ENCODE measurements around the gene TIMM8B.
"Not testable (repeated sequence)": the region's sequence is repeated elsewhere in the genome, so short reads cannot be mapped to it uniquely, and the experiment has no call there.

Gene TIMM8B

DNA sequence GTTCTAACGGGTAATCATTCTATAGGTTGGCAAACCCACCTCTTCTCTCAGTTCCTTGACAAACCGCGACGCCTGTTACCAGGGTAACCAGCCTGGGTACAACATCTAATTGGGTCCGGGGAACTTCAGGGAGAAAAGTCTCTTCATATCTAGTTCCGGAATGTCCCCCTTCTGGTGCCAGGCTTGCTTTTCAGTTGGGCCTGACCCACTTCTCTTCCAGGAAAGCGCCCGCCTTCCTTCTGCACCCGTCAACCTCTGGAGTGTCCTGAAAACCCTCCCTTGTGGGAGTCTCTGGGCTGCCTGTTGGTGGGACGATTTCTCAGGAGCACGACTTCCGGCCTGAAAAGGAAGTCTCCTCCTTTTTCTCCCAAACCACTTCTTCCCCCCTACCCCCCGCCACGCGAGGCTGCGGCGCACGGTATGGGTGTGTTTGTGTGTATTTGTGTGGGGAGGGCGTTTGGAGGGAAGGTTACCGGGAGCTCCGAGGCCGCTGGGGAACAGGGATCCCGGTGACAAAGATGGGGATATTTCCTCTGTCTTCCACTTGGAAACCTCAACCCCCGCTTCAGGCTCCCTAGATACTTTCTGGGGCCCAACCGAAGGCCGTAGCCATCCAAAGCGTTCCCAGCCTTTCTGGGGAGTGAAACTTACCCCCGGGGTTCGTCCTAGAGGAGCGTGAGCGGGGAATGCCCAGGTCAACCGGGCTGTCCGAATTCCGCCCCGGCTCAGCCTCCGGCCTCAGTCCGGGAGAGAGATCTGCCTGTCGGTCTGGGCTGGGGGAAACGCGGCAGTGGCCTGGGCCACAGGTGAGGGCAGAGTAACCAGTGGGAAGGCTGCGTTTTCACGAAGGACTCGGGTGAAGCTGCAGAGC lies 12.4 kb downstream of the TIMM8B start, which contains the start of the genes NKAPD1 and PIH1D2:
Gene NKAPD1, plus strand, starts transcription at position 359 of the 871 bp plus-strand sequence. CDS start 1,276 bp downstream, outside the sequence.
Gene PIH1D2, minus strand, starts transcription at position 77 of the 871 bp plus-strand sequence. CDS start 843 bp downstream, outside the sequence.
- DNase-seq = peak; percentile 87

DNA sequence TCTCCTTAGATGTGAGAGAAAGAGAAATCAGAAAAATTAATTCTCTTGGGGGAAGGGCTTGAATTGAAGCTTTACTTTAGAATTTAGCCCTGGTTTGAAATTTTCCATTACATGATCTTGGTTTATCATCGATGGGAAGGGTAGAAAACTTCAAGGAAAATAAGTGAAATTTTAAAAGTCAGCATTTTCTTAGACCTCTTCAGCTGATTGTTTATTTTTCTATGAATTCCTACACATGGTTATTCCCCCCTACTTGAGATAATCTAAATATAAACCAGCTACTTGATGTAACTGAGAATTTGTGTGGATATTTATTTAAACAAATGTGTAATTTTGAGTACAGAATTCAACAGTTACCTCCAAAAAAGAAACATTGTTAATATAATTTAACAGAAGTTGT lies 23.6 kb downstream of the TIMM8B start:
- no peak for DNase-seq

DNA sequence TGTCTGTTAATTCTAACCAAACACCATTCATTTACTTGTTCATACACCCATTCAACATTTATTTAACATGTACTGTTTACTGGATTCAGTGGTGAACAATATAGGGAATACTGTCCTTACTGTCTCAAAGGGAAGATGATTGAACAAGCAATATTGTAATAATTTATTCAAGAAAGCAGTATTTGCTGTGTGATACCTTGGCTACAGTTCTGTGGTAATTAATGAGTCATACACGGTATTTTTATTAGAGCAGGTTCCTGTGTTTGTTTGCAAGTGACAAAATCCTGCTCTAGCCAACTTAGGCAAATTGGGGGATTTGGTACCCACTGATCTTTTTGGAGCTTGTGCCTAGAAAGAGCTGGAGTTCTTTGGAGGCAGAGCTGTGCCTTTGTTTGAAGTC lies 28.5 kb downstream of the TIMM8B start:
- DNase-seq = no peak

DNA sequence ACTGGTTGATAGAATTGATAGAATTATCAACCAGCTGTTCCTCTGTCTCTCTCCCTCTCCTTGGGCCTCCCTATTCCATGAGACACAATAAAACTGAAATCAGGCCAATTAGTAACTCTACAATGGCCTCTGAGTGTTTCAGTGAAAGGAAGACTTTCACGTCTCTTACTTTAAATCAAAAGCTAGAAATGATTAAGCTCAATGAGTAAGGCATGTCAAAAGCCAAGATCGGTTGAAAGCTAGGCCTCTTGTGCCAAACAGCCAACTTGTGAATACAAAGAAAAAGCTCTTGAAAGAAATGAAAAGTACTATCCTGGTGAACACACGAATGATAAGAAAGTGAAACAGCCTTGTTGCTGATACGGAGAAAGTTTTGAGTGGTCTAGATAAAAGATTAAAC lies 29.4 kb downstream of the TIMM8B start:
- DNase-seq = no peak

DNA sequence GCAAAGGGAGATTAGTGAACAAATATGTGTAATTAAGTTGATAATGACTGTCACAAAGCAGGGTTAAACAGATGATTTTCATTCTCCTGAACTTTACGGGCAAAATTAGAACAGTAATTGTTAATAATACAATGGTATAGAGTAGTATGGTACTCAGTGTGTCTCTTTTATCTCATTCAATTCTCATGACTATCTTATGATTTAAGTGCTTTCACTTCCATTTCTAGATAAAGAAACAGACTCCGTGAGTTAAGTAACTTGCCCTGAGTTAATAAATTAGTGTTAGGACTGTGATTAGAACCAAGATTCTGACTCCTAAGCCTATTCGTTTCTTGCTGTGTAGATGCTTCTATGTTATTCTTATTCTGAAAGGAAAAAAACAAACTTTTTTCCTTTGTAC lies 34.8 kb downstream of the TIMM8B start:
- DNase-seq = no peak

DNA sequence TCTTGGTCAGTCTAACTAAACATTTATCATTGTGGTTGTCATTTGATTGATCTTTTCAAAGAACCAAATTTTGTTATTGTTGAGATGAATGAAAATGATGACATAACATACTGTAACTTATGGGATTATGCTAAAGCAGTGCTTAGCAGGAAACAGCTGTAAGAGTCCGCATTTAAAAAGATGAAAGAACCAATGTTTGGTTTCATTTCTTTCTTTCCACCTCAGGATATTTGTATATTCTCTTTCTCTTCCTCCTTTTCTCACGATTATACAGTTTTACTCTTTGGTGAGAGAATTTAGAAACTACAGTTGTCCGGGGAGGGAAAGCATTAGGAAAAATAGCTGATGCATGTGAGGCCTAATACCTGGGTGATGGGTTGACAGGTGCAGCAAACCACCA lies 35.8 kb downstream of the TIMM8B start:
- DNase-seq = no peak

DNA sequence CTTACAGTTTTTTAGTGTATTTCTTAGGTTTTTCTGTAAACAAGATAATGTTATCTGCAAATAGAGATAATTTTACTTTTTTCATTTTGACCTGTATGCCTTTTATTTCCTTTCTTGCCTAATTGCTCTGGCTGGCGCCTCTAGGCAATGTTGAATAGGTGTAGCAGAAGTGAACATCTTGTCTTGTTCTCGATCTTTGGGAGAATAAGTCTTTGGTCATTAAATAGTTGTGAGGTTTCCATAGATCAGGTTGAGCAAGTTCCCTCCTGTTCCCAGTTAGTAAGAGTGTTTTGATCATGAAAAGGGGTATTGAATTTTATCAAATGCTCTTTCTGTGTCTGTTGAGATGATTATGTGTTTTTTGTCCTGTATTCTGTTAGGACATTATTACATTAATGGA lies 36.8 kb downstream of the TIMM8B start:
- DNase-seq = no peak

DNA sequence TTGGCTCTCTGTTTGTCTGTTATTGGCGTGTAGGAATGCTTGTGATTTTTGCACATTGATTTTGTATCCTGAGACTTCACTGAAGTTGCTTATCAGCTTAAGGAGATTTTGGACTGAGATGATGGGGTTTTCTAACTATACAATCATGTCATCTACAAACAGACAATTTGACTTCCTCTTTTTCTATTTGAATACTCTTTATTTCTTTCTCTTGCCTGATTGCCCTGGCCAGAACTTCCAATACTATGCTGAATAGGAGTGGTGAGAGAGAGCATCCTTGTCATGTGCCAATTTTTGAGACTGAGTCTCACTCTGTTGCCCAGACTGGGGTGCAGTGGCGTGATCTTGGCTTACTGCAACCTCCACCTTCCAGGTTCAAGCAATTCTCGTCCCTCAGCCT lies 38.3 kb downstream of the TIMM8B start:
- not testable (repeated sequence) for DNase-seq

DNA sequence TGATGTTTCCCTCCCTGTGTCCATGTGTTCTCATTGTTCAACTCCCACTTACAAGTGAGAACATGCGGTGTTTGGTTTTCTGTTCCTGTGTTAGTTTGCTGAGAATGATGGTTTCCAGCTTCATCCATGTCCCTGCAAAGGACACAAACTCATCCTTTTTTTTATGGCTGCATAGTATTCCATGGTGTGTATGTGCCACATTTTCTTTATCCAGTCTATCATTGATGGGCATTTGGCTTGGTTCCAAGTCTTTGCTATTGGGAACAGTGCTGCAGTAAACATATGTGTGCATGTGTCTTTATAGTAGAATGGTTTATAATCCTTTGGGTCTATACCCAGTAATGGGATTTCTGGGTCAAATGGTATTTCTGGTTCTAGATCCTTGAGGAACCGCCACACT lies 39.9 kb downstream of the TIMM8B start:
- DNase-seq = not testable (repeated sequence)

DNA sequence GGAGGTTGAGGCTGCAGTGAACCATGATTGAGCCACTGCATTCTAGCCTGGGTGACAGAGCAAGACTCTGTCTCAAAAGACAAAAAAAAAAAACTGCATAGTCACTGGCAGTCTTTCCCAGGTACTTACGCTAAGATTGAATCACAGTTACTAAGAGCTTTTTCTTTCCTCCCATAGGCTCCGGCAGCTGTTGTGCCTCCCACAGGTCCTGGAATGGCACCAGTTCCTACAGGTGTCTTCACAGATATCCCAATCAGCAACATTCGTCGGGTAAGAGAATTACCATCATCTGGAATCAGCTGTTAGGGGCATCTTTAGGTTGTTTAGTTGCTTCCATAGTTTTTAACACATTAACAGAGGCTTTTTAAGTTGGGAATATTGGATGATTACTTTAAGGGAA lies 41.6 kb downstream of the TIMM8B start:
- no peak for DNase-seq

DNA sequence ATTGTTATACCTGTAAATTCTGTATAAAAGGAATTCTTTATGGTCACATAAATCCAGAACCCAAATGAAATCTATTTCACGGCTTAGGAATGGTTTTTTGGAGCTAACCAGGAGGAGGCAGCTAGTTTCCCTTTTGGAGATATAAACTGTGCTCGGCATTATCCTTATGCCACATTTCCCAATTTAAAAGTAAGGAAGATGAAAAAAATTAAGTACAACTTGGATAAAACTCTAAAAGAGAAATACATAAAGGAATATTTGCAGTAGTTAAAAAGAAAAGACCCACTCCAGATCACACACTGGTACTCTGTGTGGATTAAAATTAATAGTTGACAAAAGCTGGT lies 43.6 kb downstream of the TIMM8B start:
- no peak for DNase-seq

DNA sequence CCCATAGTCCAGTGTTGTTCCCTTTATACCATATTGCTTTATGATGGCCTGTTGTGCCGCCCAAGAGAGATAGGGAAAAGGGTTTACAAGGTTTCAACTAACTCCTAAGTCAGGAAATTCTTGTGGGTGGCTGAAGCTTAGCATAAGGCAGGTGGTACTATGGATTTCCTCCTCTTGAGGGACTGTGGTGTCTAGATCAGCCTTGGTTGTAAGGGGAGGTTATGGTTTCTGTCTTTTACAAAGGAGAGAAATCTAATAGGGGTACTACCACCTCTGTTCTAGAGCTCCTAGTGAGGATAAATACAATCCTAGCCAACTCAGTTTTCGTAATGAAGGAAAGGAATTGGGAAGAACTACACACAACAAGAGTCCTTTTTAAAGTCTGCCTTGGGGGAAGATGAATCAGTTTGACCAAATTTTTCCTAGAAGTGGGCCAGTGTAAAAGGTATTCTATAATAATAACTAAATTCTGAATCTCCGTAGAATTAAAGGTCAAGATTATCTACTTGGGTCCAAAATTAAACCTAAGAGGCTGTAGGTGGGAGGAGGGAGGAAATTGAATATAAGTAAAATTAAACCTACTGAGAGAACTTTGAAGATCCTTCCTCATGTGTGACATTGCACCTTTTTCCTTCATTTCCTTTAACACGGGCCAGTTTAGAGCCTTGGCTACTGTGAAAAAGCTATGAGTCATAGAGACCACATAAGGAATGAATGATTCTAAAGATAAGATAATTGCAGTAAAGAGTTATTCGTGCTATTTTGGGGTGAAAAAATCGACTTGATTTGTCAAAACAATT lies 44.2 kb downstream of the TIMM8B start:
- peak; percentile 22 for DNase-seq

DNA sequence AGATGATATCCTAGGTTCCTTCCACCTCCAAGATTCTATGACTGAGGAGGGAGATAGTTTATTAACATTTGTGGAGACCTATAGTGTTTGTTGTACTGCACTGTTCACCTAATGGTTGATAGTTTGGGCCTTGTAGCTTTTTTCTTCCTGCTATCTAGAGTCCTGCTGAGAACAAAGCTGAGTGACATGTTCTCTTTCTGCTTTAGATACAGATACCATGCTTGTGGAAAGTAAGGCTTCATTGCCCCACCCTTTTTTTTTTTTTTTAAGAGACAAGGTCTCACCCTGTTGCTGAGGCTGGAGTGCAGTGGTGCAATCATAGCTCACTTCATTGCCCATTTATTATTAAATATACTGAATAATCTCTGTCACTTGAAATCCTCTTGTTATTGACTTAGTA lies 49.0 kb downstream of the TIMM8B start:
- no peak for DNase-seq
